Limb (tissue), 2 donors: ENCODE results near the gene MATN3.
A peak's percentile ranks its signal among the peaks of the same experiment; 100 is the strongest.

ENCODE experiments used
- DNase-seq, 2 donors: peaks; one replicate each; pipeline ENCODE4 v3.0.0-alpha.2; 2016; ENCODE audit errors: extremely low spot score in 2 of 2

The MATN3 gene

DNA sequence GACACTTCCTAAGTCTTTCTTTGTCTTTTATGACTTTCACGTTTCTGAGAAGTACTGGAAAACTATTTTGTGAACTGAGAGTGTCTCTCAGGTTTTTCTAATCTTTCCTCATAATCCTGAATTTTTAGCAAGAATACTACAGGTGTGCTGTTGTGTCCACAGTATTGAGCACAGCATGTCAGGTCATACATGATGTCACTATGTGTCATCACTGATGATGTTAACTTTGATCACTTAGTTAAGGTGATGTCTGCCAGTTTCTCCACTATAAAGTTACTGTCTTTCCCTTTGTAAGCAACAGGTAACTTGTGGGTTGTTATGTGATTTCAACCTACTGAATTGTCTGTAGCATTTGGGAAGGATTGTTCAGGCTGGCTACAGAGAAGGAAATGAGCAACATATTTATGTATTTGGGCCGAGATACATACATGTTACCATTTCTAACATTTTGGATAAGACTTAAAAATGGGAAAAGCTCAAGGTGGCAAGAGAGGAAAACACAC lies 11.1 kb downstream of the MATN3 start:
- DNase-seq, result no peak

DNA sequence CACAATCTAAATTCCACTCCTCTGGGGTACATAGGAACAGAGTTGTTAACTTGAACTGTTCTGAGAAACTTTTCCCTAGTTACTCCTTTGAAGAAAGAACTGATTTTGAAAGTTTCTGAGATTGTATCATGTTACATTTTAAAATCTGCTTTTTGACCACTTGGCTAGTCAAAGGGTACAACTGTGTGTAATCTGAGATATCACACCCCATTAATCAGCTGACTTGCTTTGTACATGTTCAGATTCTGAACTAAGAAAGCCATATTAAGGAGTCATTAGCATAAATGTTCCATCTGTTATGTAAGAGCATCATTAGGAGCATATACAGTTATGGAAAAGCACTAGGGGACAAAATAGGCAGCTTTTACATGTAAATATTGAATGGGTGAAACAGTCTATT lies 18.7 kb downstream of the MATN3 start:
- no peak for DNase-seq

DNA sequence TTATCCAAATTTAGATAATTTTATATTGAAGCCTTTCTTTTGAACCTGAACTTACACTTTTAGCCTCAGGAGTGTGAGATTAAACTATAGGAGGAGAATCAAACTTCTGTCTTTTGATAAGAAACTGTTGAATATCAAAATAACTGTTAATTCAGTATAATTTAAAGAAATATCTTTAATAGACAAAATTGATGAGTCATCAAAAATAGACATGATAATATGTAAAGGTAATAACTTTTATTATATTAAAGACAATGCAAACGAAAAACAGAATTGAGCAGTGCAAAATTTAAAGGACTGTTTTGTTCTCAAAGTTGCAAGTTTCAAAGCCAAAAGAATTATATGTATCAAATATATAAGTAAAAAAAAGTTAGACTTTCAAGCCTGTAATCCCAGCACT lies 20.6 kb downstream of the MATN3 start:
- DNase-seq, result no peak

DNA sequence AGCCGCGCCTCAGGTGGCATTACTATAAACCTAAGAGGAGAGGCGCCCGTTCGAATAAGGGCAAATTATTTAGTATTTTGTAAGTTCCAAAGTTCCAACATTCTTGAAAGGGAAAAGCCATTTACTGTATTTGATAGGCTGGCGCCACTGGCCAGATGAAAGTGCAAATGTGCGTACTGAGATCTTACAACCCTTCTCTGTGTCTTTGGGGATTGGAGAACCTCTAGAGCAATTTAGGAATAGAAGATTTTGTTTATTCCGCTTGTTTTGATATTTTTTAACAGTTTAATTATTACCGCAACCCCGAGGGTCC lies 22.1 kb downstream of the MATN3 start:
- no peak for DNase-seq

DNA sequence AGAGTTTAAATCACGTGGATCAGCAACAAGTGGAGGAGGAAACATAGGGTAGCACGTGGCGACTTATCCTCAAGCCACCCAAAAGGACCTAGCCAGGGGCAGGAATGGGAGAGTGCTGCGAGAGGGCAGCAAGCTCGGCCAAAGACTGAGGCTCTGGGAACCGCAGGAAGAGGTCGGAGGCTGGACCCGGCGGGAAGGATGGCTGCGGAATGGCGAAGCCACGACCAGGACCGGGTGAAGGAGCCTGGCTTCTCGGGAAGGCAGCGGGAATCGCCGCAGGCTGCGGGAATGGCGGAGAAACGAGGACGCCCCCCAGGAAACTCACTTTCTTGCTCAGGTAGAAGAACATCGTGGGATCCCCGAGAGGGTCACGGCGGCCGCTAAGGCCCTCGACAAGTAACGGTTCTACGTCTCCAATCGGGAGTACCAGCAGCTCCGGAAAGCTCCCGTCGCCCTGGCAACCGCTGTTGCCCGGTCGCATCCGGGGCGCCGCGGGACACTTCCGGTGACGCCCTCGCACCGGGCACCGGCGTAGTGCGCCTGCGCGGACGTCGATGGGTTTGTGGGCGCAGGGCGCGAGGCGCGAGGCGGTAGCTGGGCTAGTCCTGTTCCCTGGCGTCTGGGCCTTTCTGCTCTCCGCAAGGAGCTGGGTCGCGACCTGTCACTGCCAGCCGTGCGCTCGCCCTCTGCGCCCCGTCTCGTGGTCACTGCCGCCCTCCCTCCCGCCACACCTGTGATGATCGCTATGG lies 22.6 kb downstream of the MATN3 start, which contains the start of gene WDR35:
WDR35 (minus strand) TSS at position 439 of the 749 bp plus-strand sequence; CDS start at position 349, 90 bp downstream.
- peak; percentile 88 to 94 for DNase-seq

DNA sequence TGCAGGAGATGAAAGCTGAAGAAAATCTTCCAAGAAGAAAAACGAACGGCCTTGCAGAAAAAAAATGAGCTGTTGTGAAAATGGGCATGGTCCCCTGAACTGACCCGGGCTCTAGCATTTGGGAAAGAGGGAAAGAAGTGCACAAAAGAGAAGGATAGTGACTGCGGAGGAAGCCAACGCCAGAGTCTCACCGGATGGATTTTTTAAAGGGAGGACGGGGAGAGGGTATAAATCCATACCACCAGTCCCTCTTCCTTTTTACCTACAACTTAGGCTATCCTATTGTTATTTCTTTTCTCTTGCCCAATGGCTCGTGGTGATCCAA lies 23.2 kb downstream of the MATN3 start:
- DNase-seq, result no peak

DNA sequence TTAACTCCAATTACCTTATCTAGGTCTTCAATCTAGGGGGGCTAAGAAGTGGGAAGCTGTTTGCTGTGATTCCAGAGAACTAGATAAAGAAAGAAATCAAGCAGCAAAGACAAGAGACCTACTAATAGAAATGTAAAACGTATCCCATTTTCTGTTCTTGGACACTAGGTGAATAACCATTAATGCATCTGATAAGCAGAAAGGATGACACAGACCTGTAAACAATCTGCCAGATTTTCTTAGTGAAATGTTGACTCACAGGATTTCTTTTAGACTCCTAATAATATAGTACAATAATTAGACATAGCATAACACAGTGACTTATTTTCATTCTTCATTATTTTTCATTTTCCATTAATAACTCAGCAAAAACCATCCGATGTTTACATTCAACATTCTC lies 23.9 kb downstream of the MATN3 start:
- no peak for DNase-seq

DNA sequence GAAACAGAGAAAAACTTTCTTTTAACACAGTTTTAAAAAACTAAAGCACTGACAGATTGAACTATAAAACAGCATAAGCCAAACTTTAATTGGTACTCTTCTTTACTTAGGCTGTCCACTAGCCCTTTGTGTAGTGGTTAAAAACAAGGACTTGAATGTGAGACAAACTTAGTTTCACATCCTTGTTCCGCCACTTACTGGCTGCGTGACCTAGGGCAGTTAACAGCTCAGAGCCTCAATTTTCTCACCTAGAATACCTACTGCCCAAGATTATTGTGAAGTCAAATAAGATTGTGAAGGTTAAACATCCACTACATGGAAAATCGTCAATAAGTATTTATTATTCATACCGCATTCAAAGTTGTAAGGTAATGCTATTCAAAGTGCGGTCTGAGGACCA lies 24.5 kb downstream of the MATN3 start:
- no peak for DNase-seq

DNA sequence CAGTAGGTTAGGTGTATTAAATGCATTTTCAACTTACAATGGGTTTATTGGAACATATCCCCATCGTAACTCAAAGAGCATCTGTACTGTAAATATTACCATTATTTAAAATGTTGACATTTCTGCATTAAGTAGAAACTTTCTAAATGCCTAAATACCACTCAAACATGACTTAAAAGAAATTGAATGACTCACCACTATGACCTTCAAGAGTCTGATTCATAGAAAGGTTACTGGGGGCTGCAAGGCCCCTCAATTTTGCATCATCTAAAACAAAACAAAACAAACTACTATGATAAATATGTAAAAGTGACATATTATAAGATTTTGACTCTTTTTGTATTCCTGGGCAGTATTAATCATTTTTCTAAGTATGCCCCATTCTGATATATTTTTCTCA lies 30.2 kb downstream of the MATN3 start:
- no peak for DNase-seq

DNA sequence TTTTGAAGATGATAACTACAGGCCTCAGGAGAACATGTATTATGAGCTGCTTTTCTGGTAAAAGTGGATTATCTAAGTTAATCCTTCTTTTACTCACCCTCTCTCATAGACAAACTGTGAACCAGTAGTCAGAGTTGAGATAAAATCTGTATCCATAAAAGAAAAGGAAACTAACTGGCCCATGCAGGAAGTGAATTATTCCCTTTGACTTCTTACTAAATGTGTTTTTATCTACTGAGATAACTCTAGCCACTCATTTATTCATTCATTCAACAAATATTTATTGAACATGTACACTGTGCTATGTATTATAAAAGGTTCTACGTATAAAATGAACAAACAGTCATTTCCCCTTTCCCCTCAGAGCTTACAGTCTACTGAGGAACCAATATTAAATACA lies 32.5 kb downstream of the MATN3 start:
- DNase-seq, result no peak

DNA sequence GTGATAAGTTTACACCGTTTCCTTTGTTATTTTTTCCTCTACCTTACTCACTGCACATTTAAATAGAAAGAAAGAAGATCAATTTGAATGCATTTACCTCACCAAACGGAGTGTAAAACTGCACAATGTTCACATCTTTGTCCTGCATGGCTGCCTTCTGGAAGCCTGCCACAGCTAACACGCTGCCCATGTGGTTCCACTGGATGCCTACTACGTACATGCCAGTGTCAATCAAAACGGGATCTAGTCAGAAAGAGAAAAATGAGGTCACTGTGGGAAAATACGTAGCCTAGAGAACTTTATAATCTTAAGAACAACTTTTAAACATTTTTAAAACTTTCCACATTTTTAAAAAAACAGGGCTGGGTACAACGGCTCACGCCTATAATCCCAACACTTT lies 39.0 kb downstream of the MATN3 start:
- no peak for DNase-seq

DNA sequence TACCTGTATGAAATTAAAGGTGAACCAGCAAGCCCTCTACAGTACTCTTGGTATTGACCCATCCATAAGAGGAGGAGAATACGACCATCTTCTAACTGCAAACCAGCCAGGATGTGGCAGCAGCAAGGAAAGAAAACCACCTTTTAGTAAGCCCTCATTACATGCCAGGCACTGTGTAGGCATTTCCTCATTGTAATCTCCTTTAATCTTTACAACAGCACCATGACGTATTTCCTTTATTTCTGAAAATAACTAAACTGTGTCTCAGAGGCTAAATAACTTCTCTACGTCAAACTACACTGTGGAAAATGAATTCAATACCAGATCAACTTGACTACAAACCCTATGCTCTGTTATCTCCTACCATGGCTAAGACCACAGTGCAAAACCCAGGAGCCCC lies 40.8 kb downstream of the MATN3 start:
- DNase-seq, result no peak

DNA sequence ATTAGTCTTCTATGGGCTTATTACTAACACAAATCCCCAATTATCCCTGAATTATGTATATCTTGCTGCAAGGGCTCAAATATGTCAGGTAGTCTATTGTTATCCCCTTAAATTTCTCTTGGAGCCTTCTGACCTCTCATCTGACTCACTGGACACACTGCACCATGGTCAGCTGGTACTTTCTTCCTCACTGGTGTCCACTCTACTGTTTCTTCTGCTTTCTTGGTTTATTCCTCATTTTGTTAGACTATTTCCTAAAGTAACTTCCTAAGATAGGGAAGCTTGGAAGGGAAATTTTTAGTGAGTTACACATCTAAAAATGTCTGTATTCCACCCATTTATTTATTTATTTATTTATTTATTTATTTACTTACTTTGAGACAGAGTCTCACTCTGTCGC lies 49.1 kb downstream of the MATN3 start:
- no peak for DNase-seq

DNA sequence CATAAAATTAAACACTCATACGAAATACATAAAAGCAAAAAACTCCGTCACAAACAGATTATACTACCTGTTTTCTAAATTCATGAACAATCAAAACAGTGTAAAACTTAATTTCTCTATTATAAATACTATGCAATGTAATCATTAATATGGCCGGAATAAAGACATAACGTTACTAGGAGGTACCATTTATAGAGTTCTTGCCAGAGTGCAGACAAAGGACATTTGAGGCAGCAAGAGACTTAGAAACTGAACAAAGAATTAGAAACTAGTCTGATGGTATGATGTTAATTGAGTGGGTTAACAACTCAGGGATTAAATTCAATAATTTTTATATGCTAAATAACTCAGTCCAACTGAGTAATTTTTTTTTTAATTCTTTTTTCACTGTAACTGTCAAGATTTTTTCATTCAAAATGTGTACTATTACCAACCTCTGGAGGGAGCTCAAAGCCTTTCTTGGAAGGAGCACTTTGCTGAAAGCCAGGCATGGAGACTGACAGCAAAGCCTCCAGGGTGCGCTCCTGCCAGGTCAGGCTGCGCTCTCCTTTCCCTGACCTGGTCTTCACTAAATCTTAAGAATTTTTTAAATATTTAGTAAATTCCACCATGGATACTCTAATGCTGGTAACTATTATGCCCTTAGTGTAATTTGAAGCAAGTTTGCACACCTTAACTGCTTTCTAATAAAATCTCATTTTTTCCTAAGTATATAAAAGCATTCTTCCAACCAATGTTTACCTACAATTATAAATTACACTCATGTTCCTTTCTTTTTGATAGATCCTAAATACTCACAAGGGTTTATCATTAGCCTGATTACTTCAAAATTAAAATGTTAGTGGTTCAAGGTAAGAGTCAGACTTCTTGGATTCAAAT lies 56.7 kb downstream of the MATN3 start:
- DNase-seq, result peak; percentile 56 to 72

DNA sequence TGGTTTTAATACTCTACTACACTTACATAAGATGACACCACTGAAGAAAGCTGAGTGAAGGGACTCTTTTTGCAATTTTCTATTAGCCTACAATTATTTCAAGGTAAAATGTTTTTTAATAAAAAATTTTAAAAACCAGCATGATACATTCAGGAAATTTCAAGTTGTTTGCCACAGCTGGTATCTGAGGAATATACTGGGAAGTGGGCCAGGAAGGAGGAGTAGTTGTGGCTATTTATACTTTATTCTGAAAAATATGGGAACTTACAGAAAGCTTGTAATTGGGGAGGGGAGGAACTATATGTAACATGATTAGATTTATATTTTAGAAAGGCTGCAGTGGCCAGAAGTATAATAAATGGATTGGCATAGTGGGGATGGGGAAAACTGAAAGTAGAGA lies 63.4 kb downstream of the MATN3 start:
- peak in 1 of 2 donors; percentile 42 for DNase-seq

DNA sequence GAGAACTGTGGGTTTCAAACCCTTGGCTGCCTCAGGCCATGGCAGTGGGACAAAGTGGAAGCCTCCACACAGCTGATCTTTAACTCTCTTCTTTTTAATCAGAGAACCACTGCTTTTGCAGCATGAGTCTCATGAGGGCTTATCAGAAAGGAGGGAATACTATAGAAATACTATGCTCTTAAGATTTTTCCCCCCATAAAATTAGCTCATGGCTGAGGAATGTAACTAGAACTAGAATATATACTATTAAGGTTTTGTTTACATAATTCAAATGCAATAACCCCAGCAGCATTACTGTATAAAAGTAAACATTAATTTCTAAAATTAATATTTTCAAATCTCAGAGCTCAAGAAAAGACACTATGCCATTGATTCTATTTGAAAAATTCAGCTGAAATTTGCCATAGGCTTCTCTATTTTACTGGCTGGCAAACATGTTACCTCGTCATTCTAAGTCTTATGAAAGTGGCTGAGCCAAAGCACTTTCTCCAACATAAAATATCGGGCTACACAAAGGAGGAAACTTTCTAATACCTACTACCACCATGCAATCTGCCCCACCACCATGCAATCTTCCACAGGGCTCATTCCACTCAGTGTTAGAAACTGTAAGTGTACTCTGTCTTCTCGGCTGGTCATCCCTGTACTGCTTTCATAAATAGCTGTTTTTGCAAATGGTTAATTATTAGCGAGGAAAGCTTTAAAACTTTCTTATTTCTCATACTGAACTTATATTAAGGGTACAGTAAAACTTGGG lies 65.1 kb downstream of the MATN3 start:
- no peak for DNase-seq

DNA sequence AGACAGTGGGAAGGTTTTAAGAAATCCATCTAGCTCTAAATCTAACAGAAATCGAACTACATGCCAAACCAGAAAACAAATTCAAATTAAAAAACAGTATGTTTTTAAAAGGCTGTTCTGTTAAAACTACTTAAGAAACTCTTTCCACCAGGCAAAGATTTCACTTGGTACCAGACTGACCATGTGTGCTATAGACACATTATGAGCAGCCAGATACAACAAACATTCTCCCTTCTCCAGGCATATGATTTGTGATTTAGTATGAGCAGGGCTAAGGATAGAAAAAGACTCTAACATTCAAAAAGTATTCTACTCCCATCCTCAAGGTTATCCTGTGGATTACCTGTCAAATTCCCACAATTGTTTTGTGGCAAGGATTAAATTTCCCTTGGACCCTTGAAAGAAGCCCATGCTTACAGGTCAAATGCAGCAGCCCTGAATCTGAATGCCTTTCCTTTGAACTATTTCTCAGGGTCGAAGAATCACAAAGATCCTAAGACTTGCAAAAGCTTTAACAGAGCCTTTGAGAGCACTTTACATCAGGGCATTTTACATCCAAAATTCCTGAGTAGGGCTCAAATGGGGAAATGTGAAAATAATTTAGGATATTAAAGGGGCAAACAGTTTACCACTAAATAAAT lies 68.1 kb downstream of the MATN3 start:
- no peak for DNase-seq

DNA sequence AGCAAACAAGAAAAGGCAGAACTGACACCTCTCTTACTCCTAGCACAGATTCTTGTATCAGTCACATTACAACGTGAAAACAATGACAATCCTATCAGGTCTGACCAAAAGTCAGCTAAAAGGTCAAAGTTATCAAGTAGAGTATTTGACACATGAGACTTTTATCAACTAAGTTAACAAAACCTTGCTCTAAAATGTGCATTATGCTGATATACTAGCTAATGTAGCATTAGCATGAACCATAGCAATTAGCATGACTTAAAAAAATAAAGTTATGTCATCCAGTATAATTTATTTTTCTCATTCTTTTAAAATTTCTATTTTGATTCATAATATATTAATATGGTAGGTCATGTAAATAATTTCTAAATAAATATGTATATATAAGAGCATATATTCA lies 69.3 kb downstream of the MATN3 start:
- DNase-seq, result no peak

DNA sequence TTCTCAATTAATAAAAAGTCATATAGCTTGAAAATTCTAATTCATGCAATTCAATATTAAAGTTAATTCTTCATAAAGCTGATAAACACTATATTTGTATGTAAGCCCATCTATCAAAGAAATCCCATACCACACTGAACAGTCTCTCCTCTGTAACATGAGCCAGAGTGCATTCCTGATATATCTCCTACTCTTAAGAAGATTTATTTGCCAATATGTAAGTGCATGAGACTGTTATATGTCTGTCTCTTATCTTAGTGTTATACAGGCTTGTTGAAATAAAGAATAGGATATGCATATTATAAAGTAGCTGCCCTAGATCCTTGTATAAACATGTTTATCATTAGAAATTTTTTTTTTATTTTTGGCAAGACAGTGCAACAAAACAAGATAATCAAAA lies 70.3 kb downstream of the MATN3 start:
- no peak for DNase-seq
